ENCODE results near the gene KCTD15.
"Not testable (repeated sequence)": the region's sequence is repeated elsewhere in the genome, so short reads cannot be mapped to it uniquely, and the experiment has no call there.

Gene KCTD15

DNA sequence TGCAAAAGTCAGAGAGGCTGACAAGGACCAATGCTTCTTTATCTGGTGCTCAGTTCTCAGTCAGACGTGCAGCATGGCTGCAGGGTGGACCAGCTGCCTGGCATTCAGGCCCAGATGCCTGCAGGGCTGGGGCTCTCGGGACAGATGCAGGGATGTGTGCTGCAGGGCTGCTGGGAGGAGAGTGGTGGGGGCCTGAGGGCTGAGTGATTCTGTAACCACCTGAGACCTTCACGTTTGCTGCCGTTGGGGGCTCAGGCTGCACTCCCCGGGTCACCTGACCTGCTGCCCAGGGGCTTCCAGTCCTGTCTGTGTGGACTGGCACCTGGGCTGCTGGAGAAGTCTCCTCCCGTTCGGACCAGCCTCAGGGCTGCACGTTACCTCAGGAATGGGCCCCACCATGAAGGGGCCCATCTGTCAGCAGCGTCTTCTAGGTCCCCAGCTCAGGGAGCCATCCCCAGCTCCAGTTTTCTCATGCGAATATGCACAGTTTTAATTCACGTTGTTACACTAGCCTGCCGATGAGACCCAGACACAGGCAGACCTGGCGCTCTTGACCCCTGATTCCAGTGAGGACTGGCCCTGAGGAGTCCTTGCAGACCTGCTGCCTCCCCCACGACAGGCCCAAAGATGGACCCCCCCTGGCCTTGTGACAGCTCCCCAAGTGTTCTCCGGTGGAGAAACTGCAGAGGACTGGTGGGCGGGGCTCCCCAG is 16.9 kb downstream of the KCTD15 start:
- DNase-seq, result no peak

DNA sequence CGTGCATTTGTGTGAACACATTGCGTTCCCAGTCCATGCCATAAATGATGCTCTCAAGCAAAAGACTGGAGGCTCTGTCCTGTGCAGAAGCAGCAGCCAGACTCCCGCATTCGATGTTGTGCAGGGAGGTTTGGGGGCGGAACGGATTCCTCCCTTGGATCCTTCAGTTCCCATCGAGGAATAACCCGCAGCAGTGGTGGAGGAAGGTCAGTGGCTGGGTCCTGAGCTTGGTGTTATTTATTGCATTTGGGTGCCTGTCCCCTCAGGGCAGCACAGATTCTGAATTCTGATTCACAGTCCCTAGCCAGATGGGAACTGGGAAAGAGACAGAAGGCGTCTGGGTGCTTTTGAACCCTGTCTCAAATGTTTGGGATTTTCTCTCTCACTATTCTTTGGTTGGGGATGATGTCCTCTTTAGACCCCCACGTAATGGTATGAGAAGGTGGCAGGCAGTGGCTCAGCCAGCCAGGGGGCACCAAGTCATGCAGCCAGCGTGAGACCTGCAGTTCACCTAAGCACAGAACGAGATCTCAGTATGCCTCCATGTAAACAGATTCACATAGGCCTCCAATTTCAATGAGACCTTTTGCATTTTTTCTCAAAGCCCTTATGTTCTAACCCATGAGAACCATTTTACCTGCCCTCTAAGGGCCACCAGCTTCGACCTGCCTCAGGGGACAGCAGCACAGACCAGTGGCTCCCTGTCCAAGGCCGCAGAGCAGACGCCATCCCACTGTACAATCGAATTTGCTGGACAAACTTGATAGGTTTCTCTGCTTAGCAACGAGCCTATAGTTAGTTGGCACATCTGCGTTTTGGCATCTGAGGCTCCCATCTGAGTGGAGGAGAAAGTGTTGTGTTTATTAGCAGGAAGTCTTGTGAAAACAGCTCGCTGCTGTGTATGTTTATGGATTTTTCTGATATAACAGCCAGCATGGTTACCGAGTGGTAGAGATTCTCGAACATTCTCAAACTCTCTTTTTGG is 17.8 kb downstream of the KCTD15 start:
- peak in 1 of 56 donors; percentile 43 for DNase-seq

DNA sequence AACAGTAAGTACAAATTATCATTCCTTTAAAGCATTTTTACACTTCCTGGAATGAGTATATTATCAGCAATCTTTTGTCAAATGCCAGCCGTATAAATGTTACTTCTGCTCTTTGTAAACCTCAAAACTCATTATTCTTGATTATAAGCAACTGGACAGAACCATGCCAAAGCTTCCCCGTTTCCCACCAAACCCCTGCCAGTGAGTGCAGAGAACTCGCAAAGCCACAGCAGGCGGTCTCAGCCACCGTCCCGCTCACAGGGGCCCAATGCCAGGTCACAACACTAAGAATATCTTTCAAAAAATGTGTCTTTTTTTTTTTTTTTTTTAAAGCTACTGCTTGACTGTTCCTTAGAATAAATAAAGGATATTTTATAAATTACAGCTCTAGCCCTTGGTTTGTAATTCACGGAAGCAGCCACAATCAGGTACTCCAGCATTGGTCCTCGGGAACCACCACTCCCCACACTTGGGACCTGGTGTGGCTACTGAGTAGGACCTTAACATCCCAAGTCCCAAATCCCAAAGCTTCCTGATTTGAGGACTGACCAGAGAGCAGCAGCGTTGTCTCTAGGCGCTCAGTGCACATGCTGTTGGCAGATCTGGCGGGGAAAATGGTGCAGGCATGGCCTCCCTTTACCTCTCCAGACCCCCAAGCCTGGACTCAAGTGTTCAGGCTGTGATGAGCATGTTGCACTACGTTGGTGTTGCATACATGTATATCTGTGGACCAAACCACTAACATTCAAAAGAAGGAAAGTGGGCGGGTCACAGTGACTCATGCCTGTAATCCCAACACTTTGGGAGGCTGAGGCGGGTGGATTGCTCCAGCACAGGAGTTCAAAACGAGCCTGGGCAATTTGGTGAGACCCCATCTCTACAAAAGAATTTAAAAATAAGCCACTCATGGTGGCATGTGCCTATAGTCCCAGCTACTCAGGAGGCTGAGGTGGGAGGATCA is 19.0 kb downstream of the KCTD15 start:
- DNase-seq, result peak in 6 of 56 donors; percentile 15 to 47 (median 28)

DNA sequence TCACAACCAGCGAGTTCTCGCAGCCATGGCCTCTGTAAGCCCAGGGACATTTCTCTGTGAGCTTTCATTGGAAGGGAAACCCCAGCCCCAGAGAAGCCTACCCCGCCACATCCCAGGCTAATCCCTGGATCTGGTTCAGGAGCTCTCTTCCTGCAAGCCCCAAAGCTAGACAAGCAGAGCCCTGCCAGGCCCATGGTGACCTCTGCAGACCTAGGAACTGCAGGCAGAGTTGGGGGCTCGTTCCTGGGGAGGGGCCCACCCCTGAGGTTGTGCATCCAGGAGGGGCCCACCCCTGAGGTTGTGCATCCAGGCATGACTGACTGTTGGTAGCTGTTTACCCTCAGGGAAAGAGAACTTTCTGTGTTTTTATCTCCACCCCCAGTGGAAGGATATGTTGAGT is 21.7 kb downstream of the KCTD15 start:
- no peak for DNase-seq

DNA sequence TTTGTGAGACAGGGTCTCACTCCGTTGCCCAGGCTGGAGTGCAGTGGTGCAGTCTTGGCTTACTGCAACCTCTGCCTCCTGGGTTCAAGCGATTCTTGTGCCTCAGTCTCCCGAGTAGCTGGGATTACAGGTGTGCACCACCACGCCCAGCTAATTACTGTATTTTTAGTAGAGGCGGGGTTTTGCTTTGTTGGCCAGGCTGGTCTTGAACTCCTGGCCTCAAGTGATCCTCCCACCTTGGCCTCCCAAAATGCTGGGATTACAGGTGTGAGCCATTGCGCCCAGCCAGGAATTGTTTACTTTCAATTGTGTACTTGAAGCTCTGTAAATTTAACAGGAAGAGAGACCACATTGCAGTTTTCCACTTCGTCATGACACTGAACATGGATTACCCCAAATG is 22.4 kb downstream of the KCTD15 start:
- not testable (repeated sequence) for DNase-seq

DNA sequence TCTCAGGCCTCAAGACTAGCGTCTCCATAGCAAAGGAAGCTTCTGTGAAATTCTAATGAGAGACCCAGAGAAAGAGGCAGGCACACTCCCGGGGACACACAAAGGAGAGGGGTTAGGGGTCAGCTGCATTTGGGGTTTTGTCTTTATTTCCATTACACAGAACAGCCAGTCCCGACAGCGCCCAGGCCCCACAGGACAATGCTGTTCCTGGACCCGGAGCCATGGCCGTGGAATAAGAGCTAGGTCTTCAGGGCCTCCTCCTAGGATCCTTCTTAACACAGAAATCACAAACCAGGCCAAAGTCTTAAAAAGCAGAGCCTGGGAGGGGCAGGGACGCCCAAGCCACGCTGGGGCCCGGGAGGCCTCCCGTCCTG is 22.8 kb downstream of the KCTD15 start:
- DNase-seq, result peak in 8 of 56 donors; percentile 9 to 58 (median 44)

DNA sequence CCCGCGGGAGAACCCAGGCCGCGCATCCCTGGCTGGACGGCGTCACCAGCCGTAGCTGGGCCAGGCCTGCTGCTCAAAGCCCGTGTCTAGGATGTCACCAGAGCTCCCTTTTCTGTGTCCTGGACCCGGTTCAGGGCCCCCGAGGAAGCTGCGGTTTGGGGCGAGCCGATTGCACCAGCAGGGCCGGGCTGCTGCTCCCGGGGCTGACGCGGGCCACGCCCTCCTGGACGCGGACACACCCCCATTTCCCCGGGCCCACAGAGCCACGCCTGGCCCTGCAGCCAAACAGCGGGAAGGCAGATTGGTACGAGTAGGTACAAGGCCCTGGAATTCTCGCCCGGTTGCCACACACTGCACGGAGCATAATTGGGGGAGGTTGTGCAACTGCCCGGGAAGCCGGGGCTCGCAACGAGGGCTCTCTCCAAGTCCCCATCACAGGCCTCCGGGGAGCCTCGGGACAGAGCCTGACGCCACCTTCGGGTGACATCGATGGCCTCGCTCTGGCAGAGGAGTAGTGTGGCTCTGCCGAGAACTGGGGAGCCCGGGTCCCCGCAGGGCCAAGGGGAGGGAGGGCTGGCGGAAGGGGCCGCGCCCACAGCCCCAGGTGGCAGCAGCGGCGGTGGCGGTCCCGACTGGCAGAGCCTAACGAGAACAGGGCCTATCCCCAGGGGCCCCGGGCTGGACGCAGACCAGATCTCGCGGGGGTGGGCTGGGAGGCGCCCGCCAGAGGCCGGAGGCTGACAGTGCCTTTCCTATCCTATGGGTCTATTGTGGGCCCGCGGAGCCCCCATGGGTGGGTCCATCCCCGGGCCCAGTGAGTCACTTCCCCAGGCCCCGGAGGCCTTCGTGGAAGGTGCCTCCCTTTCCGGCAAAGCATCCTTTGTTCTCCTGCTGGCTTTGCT is 23.5 kb downstream of the KCTD15 start:
- DNase-seq, result peak in 13 of 56 donors; percentile 15 to 55 (median 41)

DNA sequence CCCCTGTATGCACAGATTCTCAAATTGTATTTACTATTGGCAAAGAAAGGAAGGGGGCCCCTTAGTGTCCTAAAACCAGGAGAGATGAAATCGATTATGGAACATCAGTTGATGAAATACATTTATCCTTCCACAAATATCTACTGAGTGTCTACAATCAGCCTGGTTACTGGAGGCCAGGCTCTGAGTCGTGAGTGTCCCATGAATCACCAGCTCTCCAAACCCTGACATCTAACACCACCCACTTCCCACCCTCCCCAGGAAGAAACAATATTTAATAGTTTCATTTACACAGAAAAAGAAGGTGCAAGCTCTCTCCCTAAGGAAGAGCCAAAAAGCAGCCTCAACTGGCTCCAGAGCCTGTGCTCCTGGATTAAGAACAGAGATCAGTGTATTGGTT is 25.2 kb downstream of the KCTD15 start:
- DNase-seq, result no peak

DNA sequence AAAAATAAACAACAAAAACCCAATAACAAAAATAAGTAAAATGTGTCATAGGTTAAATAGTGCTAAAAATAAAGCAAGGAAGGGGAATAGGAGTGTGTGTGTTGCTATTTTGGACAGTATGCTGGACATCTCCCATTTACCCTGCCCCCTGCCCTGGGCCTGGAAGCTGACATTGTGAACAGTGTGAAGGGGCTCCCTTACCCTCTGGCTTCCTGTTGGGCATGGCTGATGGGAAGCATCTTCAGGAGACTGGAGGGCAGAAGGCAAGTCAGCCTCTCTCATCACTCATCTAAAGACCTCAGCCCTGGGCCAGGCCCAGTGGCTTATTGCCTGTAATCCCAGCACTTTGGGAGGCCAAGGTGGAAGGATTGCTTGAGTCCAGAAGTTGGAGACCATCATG is 26.7 kb downstream of the KCTD15 start:
- DNase-seq, result no peak

DNA sequence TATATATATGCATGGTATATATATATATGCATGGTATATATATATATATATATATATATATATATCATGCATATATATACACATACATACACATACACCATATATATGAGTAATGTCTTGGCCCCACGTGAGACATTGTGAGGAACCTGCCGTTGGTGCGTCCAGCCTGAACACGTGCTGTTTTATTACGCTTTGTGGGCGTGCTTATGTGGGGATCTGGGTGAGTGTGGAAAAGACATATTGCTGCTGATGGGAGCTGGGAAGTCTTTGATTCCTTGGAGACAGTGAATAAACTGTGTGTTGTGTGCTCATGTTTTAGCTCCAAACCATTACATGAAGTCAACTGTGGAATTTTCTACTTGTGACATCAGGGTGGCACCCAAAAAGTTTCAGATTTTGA is 28.9 kb downstream of the KCTD15 start:
- DNase-seq, result no peak

DNA sequence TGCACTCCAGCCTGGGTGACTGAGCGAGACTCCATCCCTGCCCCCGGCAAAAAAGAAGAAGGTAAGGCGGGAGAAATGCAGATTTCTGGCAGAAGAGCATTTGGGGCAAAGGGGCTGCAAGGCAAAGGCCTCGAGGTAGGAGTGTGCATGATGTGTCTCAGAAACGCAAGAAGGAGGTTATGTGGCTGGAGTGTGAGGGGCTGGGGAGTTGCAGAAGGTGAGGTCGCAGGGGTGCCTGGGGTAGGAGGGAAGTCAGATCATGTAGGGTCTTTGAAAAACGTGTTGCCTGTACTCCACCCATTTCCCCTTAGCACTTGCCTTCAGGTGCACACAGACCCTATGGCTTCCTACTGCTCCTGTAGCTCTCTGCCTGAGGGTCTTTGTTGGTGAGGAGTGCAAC is 29.9 kb downstream of the KCTD15 start:
- DNase-seq, result no peak

DNA sequence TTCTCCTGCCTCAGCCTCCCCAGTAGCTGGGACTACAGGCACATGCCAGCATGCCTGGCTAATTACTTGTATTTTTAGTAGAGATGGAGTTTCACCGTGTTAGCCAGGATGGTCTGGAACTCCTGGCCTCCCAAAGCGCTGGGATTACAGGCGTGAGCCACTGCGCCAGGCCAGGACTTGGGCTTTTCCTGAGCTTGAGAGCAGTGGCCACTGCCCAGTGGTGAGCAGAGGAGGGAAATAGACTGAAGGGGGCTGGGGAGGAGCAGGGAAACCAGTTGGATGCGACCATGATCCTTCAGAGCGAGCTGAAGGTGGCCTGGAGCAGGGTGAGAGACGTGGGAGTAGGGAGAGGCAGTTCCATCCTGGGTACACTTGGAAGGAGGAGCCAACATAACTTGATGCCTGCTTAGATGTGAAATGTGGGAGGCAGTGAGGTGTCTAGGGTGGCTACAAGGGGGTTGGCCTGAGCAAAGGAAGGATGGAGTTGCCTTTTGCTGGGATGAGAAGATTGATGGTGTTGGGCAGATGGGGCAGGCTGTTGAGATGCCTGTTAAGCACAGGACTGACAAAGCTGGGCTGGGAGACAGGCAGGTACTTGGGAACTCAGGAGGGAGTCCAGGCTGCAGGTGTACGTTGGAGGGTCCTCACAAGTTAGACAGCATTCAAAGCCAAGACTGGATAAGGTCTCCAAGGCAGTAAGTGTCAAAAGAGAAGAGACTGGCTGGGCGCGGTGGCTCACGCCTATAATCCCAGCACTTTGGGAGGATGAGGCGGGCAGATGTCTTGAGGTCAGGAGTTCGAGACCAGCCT is 31.8 kb downstream of the KCTD15 start:
- no peak for DNase-seq

DNA sequence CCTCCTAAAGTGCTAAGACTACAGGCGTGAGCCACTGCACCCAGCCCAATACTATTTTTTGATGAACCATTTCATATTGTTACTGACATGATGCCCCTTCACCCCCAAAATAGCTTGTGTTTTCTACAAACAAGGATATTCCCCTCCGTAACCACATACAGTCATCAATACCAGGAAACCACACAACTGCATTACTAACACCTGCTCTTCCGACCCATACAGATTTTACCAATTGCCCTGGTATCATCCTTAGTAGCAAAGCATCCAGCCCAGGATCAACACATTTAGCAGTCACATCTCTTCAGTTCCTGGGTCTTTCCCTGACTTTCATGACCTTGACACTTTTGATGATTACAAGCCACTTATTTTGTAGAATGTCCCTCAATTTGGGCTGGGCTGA is 33.6 kb downstream of the KCTD15 start:
- no peak for DNase-seq

DNA sequence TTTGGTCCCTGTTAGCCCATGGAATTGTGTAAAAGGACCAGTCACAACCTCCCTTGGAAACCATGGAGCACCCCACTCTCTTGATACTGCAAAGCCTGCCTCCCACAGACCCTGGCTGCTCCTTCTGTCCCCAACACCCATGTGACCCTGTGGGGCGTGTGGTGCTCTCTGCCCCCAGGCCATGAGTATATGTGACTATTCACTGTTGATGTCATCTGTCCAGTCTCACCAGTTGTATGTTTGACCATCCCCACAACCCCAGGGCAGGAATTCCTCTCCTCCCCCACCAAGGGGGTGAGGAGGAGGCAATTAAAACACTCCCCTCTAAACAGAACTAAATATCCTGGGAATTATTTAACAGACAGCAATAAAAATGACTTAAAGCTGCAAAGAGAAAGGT is 35.2 kb downstream of the KCTD15 start:
- no peak for DNase-seq

DNA sequence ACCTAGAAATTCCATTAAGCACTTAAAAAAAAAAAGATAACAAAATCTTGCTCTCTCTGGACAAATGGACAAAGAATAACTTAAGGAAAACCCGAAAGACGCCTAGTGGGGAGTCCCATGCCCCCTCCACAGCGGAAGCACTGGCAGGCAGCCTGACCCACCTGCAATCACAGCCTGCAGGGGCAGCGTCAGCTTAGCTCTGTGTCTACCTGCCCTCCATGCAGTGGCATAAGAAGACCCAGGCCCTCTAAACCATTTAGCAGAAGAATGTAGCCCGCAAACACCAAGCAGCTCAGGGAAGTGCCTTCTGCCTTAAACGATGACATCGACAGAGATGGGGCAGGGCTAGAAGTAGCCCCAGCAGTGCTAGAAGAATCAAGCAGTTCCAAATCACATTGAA is 36.0 kb downstream of the KCTD15 start:
- no peak for DNase-seq

DNA sequence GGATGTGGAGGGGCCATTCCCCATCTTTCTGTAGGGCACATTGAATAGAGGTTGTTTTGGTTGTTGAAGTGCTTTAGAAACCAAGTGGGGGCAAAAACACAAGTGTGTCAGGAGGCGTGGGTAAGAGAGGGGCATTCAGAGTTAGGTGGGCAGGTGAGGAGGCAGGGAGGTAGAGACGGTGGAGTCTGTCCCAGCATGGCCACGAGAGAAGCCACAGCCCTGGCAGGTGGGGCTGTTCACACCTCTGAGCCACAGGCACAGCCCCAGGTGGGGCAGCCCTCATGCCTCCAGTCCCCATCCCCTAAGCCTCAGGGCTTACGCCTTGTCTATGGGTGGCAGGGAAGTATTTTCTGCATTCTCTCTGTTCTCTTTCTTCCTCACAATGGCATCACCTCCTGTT is 43.7 kb downstream of the KCTD15 start:
- no peak for DNase-seq

DNA sequence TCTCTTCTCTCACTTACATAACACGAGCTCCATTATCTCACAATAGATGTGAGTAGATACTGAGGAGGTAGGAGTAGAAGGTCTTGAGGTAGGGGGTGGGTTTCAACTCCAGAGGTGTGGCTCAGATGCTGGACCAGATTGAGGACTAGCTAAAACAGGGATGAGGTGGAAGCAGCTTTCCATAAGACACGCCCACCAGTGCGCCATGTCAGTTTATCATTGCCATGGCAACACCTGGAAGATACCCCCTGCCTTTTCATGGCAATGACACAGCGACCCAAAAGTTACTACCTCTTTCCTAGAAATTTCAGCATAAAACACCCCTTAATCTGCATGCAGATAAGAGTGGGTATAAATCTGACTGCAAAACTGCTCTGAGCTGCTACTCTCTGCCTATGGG is 44.1 kb downstream of the KCTD15 start:
- DNase-seq, result no peak

DNA sequence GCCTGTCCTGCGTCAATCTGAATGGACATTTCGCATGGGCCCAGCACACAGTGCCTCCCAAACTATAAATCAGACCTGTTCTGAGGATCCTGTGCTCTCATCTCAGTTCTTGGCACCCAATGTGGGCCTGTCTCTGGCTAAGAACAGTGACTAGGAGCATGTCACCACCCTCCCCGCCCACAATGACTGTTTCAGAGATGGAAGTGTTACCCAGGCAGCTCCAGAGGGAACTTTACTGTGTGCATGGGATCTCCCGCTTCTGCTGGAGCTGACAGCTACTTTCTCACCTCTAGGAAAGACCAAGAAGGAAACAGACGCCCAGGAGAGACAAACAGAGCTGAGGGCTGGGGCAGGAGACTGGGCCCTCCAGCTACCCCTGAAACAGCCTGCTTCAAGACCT is 45.0 kb downstream of the KCTD15 start:
- no peak for DNase-seq

DNA sequence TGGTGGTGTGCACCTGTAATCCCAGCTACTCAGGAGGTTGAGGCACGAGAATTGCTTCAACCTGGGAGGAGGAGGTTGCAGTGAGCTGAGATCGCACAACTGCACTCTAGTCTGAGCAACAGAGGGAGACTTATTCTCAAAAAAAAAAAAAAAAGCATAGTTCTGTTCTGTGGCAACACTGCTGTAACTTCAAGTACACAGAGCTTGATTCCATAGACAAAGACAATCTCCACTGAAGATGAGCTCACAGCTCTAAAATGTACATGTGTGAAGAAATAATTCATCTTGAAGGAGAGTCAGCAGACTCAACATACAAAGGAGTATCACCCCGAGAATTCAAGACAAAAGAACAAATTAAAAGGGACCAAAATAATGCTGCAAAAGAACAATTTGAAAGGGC is 47.8 kb downstream of the KCTD15 start:
- DNase-seq, result no peak

DNA sequence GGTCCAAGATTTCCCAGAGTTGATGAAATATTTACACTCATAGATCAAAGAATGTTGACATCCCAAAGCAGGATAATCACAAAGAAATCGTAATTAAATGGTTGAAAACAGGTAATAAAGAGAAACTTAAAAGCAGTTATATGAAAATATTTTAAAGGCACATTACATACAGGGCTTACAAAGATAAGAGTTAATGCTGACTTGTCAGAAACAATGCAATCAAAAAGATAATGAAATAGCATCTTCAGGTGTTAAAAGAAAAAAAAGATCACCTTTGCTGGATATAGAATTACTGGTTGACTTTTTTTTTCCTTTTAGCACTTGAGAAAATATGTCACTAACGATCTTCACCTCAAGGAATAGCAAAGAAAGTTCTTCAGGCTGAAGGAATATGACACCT is 48.8 kb downstream of the KCTD15 start:
- DNase-seq, result no peak
